ENCODE measurements around the gene ZNG1B.
"Not testable (repeated sequence)": the region's sequence is repeated elsewhere in the genome, so short reads cannot be mapped to it uniquely, and the experiment has no call there.

The ZNG1B gene

DNA sequence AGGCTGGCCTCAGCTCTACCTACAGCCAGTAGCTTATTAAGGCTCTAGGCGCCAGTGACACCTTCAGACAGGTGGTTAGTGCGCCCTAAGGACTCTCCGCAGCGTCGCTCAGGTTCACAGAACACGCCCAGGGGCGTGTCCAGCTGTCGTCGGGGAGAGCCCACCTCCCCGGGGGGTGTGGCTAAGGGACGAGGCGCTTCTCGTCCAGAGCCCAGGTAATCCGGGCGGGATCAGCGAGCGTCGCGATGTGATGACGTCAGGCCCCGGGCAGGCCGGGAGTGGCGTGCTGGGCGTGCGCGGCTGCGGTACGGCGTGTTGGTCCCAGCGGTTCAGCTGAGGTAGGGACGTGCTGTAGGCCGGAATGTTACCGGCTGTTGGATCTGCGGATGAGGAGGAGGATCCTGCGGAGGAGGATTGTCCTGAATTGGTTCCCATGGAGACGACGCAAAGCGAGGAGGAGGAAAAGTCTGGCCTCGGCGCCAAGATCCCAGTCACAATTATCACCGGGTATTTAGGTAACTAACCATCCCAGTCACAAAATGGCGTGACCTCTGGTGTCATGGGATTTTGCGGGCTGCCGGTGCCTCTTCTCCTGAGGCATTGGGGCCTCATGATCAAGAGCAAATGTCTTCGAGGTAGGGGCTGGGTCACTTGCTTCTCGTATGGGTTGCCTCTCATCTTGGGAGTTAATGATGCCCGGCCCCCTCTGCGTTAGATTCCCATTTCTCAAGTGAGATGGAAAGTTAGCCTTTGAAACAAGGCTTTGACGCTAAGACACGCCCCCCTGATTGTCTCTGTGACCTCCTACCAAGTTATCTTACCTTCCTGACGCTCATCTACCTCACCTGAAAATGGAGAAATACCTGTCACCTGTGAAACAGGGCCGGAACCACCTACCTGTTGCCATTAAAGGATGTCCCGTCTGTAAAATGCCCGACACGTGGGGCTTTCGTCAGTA, at the start of gene ZNG1B:
TSS of gene ZNG1B (plus strand) at position 184 of the 958 bp plus-strand sequence. CDS start at position 362, 178 bp downstream.
- H3K9me3 Mint-ChIP-seq; H3K27me3 Mint-ChIP-seq (ENCODE audit: low read depth); H3K4me1 Mint-ChIP-seq (ENCODE audit: low read depth); H3K36me3 Mint-ChIP-seq (ENCODE audit: low read depth): not testable (repeated sequence)
- H3K27ac Mint-ChIP-seq = peak within 1 kb of the TSS; percentile 89
- peak within 1 kb of the TSS; percentile 90 for H3K4me3 Mint-ChIP-seq

DNA sequence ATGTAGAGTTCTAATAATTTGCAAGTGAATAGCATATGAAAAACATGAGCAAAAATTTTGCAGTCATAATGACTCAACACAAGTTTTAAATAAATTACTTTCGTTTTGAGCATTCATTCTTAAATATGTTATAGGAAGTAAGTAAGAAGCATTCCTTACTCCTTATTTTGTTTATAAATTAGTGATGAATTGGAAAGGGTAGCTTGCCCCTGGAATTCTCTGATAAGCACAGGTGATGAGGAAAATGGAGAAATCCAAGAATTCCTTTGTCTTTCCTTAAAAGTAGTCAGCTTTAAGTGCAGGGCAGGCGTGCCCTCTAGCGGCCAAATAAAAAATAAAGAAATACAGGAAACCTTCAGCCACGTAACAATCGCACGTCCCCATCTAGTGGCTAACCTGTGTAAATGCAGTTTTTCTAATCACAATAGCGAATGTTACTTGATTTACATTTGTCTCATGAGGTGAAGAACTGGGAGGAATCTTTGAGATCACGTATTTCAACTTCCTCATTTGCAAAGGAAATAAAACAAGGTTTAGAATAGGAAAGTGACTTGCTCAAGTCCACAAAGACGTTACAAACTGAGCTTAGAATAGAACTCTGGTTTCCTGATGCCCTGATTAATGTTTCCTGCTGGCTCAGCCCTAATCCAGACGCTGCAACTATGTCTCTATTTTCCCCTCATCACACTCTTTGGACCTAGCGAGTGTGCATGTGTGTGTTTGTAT, 47.2 kb upstream of the ZNG1B start:
- H3K36me3 Mint-ChIP-seq (ENCODE audit: low read depth) = peaks cover 1% of the 10 kb centered on the region
- peaks cover 31% of the 10 kb centered on the region for H3K27me3 Mint-ChIP-seq (ENCODE audit: low read depth)
- H3K4me1 Mint-ChIP-seq (ENCODE audit: low read depth) = peaks cover 10% of the 10 kb centered on the region
- H3K9me3 Mint-ChIP-seq = no peaks in the 10 kb centered on the region
- H3K27ac Mint-ChIP-seq = peak overlapping the region; percentile 74
- peak overlapping the region; percentile 63 for H3K4me3 Mint-ChIP-seq

DNA sequence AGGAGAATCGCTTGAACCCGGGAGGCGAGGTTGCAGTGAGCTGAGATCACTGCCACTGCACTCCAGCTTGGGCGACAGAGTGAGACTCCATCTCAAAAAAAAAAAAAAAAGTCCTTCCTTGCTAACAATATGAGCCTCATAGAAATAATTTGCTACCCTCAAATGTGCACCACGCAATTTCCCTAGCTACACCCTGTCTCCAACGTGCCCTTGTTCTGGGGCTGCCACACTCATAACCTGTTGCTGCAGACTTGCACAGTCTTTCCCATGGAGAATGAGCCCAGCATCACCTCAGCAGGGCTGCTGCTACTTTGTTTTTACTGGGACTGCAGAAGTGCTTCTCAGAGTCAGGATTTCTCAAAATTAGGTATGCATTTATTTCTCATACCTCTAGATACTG, 46.4 kb upstream of the ZNG1B start:
- H3K4me1 Mint-ChIP-seq (ENCODE audit: low read depth) = peaks cover 10% of the 10 kb centered on the region

DNA sequence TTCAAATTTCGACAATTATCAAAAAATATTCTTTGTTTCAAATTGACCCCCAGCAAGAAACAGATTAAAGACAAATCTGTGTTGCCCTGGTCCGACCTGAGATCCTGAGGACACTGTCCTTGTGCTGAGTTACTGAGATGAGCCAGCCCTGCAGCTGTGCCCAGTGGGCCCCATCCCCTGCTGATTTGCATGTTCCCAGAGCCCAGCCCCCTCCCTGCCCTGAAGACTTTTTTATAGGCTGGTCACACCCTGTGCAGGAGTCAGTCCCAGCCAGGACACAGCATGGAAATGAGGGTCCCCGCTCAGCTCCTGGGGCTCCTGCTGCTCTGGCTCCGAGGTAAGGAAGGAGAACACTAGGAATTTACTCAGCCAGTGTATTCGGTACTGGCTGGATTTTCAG, 31.4 kb upstream of the ZNG1B start:
- H3K27ac Mint-ChIP-seq = no peak overlapping the region
- H3K4me3 Mint-ChIP-seq = no peak overlapping the region
- H3K9me3 Mint-ChIP-seq = no peaks in the 10 kb centered on the region
- H3K27me3 Mint-ChIP-seq (ENCODE audit: low read depth) = peaks cover 56% of the 10 kb centered on the region
- H3K36me3 Mint-ChIP-seq (ENCODE audit: low read depth) = no peaks in the 10 kb centered on the region
- no peaks in the 10 kb centered on the region for H3K4me1 Mint-ChIP-seq (ENCODE audit: low read depth)

More for the DNA sequence above, 46.4 kb upstream of the ZNG1B start:
- H3K9me3 Mint-ChIP-seq = no peaks in the 10 kb centered on the region
- peaks cover 25% of the 10 kb centered on the region for H3K27me3 Mint-ChIP-seq (ENCODE audit: low read depth)
- no peak overlapping the region for H3K4me3 Mint-ChIP-seq
- peaks cover 1% of the 10 kb centered on the region for H3K36me3 Mint-ChIP-seq (ENCODE audit: low read depth)
- no peak overlapping the region for H3K27ac Mint-ChIP-seq

DNA sequence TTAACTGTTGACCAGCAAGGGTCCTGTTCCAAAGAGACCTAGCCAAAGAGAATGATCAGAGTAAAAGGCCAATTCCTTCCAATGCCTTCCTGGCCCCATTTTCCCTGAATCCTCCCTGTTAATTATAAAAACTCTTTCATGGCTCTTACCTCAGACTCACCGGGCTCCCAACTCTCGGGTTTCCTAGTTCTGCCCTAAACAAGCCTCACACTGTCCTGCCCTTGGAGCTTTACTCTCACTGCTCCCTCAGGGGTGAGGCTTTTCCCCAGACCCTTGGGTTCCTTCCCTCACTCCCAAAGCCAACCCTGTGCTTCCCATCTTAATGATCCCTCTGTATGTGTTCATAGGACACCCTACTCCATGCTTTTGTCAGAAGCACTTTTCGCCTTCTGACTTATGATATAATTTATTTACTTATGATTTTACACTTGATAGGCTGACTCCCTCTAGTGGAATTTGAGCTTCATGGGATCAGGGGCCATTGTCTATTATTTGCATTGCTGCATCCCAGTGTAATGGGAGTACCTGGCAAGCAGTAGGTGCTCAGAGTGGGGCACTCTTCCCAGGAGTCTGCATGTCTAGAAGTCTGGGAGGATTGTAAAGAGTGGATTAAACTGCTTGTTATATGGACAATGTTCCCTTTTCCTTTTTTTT, 29.9 kb upstream of the ZNG1B start:
- Mint-ChIP-seq H3K4me3 (no peak overlapping the region), H3K27me3 (ENCODE audit: low read depth) (peaks cover 43% of the 10 kb centered on the region), H3K4me1 (ENCODE audit: low read depth) (no peaks in the 10 kb centered on the region), H3K27ac (no peak overlapping the region), H3K36me3 (ENCODE audit: low read depth) (no peaks in the 10 kb centered on the region), H3K9me3 (no peaks in the 10 kb centered on the region)

DNA sequence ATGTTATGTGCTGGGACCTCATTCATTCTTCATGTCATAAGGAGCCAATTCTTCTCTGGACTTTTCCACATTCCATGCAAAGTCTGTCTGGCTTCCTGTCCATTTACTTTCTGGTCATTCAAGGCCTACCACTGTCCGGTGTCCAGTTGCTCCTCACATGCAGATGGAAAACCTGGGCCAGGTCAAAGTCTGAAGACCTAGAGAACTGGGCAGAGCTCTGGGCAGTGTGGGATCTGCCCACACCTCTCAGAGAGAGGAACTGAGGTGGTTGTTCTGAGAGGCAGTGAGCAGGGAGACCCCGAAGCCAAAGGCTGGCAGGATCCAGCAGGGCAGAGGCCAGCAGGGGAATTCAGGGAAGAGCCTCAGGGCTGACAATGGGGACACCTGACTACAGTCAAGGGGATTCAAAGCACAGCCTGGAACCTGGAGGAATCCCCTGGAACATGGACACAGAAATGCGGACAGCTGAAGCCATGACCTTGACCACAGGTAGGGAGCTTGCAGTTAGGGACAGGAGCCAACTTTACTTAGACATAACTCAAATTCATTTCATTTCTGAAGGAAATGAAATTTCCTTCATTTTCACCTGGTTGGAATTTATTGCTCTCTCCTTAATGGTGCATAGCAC, 25.7 kb upstream of the ZNG1B start:
- peaks cover 17% of the 10 kb centered on the region for H3K27me3 Mint-ChIP-seq (ENCODE audit: low read depth)
- not testable (repeated sequence) for H3K9me3 Mint-ChIP-seq; H3K4me3 Mint-ChIP-seq; H3K4me1 Mint-ChIP-seq (ENCODE audit: low read depth); H3K27ac Mint-ChIP-seq; H3K36me3 Mint-ChIP-seq (ENCODE audit: low read depth)

DNA sequence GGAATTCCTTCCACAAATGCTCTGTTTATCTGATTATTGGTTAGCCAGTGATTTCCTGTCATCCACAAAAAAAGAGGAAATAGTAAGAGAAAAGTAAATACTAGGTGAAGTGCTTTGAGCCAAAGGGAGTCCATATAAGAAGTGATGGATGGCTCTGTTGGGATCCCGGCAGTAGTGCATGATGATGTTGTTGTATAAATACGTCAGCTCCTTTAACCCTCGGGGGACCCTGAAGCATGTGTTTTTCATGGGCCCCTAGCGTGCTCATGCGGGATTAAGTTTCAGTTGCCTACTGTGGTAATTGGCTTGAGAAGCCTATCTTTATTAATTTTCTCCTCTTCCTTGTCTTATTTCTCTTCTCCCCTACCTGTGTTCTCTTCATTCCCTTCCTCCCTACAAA, 24.7 kb upstream of the ZNG1B start:
- not testable (repeated sequence) for H3K27ac Mint-ChIP-seq; H3K4me1 Mint-ChIP-seq (ENCODE audit: low read depth); H3K9me3 Mint-ChIP-seq; H3K27me3 Mint-ChIP-seq (ENCODE audit: low read depth); H3K36me3 Mint-ChIP-seq (ENCODE audit: low read depth); H3K4me3 Mint-ChIP-seq

DNA sequence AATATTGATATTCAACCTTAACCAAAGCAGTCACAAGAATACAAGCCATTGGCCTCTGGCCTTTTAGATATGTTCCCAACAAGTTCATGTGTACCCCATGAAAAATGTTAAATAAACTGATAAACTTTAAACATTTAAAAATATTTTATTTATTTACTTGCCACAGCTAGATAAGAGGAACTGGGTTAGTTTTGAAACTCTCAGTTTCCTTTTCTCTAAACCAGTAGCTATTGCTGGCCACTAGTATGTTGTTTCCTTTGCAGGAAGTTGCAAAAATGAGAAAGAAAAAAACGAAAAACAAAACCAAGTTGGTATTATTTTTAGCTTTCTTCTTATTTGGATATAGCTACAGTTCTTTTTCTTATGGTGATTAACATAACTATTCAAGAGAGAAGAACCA, 5.7 kb upstream of the ZNG1B start:
- H3K27ac Mint-ChIP-seq; H3K27me3 Mint-ChIP-seq (ENCODE audit: low read depth); H3K36me3 Mint-ChIP-seq (ENCODE audit: low read depth); H3K4me3 Mint-ChIP-seq; H3K4me1 Mint-ChIP-seq (ENCODE audit: low read depth); H3K9me3 Mint-ChIP-seq: not testable (repeated sequence)

DNA sequence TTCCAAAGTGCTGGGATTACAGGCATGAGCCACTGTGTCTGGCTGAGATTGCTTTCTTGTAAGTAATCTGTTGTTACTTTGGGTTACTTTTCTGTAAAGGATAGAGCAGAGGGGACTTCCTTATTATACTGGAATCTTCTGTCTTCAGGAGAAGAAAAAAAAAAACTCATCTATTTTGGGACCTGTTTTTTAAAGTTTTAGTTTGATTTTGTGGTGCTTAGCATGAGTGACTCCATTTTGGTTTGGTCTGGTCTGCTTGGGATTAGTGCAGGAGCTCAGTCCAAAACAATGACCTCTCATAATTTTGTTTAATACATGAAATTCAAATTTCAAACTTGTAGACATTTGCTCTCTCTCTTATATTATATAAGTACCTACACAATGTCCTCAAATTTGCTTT, 4.0 kb upstream of the ZNG1B start:
- H3K4me3 Mint-ChIP-seq; H3K9me3 Mint-ChIP-seq; H3K27me3 Mint-ChIP-seq (ENCODE audit: low read depth); H3K4me1 Mint-ChIP-seq (ENCODE audit: low read depth); H3K36me3 Mint-ChIP-seq (ENCODE audit: low read depth); H3K27ac Mint-ChIP-seq: not testable (repeated sequence)

DNA sequence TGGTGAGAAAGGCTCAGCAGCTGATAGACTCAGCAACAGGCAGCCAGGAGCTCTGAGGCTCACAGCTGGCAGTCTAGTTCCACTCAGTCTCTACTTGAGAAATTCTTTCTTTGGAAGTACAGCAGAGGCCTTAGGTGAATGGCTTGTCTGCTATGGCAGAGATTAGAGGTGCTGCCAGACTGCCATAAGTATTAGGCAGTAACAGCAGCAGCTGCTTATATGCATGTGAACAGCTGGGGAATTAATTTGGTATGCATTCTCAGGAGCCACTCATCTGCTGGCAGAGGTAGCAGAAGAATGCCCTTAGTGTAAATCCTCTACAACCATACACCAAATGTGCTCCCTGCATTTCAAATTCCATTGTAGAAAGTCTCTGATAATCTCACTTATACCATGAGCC, 28.3 kb downstream of the ZNG1B start:
- H3K4me1 Mint-ChIP-seq (ENCODE audit: low read depth); H3K27me3 Mint-ChIP-seq (ENCODE audit: low read depth); H3K9me3 Mint-ChIP-seq; H3K4me3 Mint-ChIP-seq; H3K27ac Mint-ChIP-seq; H3K36me3 Mint-ChIP-seq (ENCODE audit: low read depth): not testable (repeated sequence)

DNA sequence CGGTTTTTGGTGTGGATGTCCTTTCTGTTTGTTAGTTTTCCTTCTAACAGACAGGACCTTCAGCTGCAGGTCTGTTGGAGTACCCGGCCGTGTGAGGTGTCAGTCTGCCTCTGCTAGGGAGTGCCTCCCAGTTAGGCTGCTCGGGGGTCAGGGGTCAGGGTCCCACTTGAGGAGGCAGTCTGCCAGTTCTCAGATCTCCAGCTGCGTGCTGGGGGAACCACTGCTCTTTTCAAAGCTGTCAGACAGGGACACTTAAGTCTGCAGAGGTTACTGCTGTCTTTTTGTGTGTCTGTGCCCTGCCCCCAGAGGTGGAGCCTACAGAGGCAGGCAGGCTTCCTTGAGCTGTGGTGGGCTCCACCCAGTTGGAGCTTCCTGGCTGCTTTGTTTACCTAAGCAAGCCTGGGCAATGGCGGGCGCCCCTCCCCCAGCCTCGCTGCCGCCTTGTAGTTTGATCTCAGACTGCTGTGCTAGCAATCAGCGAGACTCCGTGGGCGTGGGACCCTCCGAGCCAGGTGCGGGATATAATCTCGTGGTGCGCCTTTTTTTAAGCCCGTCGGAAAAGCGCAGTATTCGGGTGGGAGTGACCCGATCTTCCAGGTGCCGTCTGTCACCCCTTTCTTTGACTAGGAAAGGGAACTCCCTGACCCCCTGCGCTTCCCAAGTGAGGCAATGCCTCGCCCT, 39.3 kb downstream of the ZNG1B start:
- H3K4me1 Mint-ChIP-seq (ENCODE audit: low read depth); H3K27ac Mint-ChIP-seq; H3K36me3 Mint-ChIP-seq (ENCODE audit: low read depth); H3K27me3 Mint-ChIP-seq (ENCODE audit: low read depth); H3K9me3 Mint-ChIP-seq; H3K4me3 Mint-ChIP-seq: not testable (repeated sequence)

DNA sequence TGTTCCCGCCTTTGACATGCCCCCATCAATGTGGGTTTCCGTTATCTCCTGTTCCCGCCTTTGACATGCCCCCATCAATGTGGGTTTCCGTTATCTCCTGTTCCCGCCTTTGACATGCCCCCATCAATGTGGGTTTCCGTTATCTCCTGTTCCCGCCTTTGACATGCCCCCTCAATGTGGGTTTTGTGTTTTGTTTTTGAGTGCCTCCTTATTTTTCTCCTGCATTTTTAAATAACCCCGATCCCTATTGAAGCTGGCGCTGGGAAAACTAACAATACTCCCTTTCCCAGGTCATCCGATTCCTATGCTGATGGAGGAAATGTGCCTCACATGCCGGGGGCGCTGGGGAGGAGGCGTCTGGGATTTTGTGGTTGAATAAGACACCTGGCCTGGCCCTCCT, 59.0 kb downstream of the ZNG1B start:
- not testable (repeated sequence) for H3K36me3 Mint-ChIP-seq (ENCODE audit: low read depth); H3K27ac Mint-ChIP-seq; H3K4me3 Mint-ChIP-seq; H3K4me1 Mint-ChIP-seq (ENCODE audit: low read depth); H3K9me3 Mint-ChIP-seq
- H3K27me3 Mint-ChIP-seq (ENCODE audit: low read depth) = peaks cover 20% of the 10 kb centered on the region

DNA sequence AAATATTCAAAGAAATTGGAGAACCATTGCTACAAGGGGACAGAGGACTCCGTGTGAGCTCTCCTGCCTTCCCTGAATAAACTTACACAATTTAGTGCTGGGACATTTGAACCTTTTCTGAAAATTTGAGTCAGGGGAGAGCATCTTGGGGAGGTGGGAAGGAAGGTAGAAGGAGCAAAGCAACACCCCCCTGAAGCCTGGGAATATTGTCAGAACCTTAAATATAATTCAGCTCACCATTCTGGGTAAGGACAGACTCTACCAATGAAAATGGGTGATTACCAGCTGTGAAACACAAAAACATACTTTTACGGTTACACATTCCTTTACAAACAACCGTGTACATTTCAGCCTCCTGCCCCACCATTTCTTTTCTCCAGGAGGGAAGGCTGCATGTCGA, 60.9 kb downstream of the ZNG1B start, which contains the start of gene FOXD4L1:
TSS of gene FOXD4L1 (plus strand) at position 301 of the 400 bp plus-strand sequence. CDS start 592 bp downstream, outside the sequence.
- not testable (repeated sequence) for H3K27ac Mint-ChIP-seq; H3K4me3 Mint-ChIP-seq; H3K9me3 Mint-ChIP-seq; H3K36me3 Mint-ChIP-seq (ENCODE audit: low read depth)
- peaks cover 34% of the 10 kb centered on the region for H3K27me3 Mint-ChIP-seq (ENCODE audit: low read depth)
- peaks cover 13% of the 10 kb centered on the region for H3K4me1 Mint-ChIP-seq (ENCODE audit: low read depth)
